Lower leg skin (tissue), 4 donors: ENCODE data around the gene POLR3F. TPM values are rescaled to one million over a fixed set of nuclear protein-coding genes. Genes with fewer than 3 reads are reported as not detected.
"Not testable (repeated sequence)": the region's sequence is repeated elsewhere in the genome, so short reads cannot be mapped to it uniquely, and the experiment has no call there.

Source experiments
- DNase-seq, 2 donors: peaks; one replicate each; pipeline ENCODE4 v3.0.0-alpha.2; 2019; ENCODE audit warnings: low spot score in 2 of 2
- H3K4me3 ChIP-seq: fragments of 200-600 bp; sonication (generic); 2 replicates; pipeline ENCODE4 v1.5.1; 2017; ENCODE audit warnings: mild to moderate bottlenecking, low read depth; ENCODE audit not compliant: poor library complexity, severe bottlenecking
- POLR2A ChIP-seq, 2 donors: fragments of 450-650 bp; IDR thresholded peaks; one replicate each; pipeline ENCODE4 v1.6.1; 2016 to 2017; ENCODE audit warnings: antibody characterized with exemption in 2 of 2, mild to moderate bottlenecking in 1 of 2, moderate library complexity in 1 of 2
- WGBS, 2 donors: methylation state at CpG; one replicate each; pipeline ENCODE4 v1.1.5; 2018; 5-methylcytosine and 5-hydroxymethylcytosine counted together
- intact Hi-C: fragments of 100-400 bp; cut with DNase I; formaldehyde crosslinking; loops from one replicate; pipeline ENCODE4 v1.15.0; 2023; ENCODE audit warnings: low total_unique reads
- total RNA-seq, 4 donors: library from RNA; depleted of rRNA; stranded (reverse); fragments of >200 nt; gene quantifications; one replicate each; pipeline ENCODE4 v1.1.0, GENCODE V29; 2016
- TF ChIP-seq, protein P1 (sequence below), 3 donors: fragments of 450-650 bp; IDR thresholded peaks; one replicate each; pipeline ENCODE4 v1.5.1; 2016; ENCODE audit warnings: antibody characterized with exemption in 3 of 3, mild to moderate bottlenecking in 3 of 3, moderate library complexity in 2 of 3

Gene POLR3F
- total RNA-seq, 4 donors from 2014 or later = 5.3 to 10.6 (median 8.7) TPM

DNA sequence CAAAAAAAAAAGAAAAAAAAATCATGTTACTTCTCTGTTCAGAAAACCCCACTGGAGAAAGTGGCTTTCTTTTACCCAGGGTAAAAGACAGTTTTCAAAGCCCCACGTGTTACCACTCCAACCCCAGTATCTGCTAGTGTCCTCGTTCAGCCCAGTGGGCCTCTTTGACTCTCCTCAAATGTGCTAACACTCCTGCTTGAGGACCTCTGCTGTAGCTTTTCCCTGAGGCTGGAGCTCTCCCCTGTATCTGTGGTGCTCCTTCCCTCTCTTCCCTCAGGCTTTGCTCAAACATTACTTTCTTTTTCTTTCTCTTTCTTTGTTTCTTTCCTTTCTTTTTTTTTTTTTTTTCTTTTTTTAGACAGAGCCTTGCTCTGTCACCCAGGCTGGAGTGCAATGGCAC lies 55.9 kb downstream of the POLR3F start:
- intact Hi-C loops = no loop called here
- 93 to 94% methylated on average over 2 of the region's 2 CpGs for WGBS, 2 donors
- TF ChIP-seq, protein P1, sequence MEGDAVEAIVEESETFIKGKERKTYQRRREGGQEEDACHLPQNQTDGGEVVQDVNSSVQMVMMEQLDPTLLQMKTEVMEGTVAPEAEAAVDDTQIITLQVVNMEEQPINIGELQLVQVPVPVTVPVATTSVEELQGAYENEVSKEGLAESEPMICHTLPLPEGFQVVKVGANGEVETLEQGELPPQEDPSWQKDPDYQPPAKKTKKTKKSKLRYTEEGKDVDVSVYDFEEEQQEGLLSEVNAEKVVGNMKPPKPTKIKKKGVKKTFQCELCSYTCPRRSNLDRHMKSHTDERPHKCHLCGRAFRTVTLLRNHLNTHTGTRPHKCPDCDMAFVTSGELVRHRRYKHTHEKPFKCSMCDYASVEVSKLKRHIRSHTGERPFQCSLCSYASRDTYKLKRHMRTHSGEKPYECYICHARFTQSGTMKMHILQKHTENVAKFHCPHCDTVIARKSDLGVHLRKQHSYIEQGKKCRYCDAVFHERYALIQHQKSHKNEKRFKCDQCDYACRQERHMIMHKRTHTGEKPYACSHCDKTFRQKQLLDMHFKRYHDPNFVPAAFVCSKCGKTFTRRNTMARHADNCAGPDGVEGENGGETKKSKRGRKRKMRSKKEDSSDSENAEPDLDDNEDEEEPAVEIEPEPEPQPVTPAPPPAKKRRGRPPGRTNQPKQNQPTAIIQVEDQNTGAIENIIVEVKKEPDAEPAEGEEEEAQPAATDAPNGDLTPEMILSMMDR (IDR thresholded peaks at IDR 0.05) = no peak
- no peak for TF ChIP-seq POLR2A (IDR thresholded peaks at IDR 0.05)

DNA sequence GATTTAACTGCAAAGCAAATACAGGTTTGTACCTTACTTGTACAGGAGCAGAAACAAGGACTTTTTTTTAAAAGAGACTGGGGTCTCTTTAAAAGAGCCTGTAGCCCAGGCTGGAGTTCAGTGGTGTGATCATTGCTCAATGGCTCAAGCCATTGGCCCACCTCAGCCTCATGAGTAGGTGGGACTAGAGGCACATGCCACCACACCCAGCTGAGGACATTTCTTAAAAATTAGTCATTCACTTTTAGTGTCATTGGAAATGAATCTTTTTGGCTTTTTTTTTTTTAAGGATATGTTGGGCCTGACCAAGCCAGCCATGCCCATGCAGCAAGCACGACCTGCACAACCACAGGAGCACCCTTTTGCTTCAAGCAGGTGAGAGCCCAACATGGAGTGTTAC lies 57.5 kb downstream of the POLR3F start:
- intact Hi-C loops = no loop called here
- WGBS, 2 donors = 80 to 87% methylated on average over 1 of the region's 1 CpG
- no peak for DNase-seq
- H3K4me3 ChIP-seq = no peak overlapping the region
- TF ChIP-seq, protein P1 (IDR thresholded peaks at IDR 0.05) = no peak
- no peak for TF ChIP-seq POLR2A (IDR thresholded peaks at IDR 0.05)

More for the DNA sequence above, 55.9 kb downstream of the POLR3F start:
- H3K4me3 ChIP-seq = no peak overlapping the region
- no peak for DNase-seq

DNA sequence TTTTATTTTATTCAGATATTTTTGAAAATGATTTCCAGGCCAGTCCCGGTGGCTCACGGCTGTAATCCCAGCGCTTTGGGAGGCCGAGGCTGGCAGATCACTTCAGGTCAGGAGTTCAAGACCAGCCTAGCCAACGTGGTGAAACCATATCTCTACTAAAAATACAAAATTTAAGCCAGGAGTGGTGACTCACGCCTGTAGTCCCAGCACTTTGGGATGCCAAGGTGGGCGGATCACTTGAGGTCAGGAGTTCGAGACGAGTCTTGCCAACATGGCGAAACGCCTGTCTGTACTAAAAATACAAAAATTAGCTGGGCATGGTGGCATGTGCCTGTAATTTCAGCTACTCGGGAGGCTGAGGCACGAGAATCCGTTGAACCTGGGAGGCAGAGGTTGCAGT lies 59.6 kb downstream of the POLR3F start:
- DNase-seq, H3K4me3 ChIP-seq, intact Hi-C loops: not testable (repeated sequence)
- WGBS, 2 donors = 81 to 82% methylated on average over 14 of the region's 14 CpGs

DNA sequence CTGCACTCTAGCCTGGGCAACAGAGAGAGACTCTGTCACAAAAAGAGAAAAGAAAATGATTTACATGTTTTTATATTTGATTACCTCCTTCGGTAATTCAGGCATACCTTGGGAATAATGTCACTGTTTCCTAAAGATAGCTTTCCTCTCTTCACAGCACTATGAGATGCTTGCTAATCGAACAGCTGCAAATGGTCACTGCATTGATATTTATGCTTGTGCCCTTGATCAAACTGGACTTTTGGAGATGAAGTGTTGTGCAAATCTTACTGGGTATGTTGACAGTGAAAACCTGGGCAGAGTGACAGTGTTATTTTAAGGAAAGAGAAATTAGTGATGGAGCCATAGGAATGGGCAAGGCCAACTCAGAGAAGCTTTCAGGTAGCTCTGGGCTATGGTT lies 60.1 kb downstream of the POLR3F start:
- WGBS, 2 donors = 94% methylated on average over 2 of the region's 2 CpGs
- H3K4me3 ChIP-seq = no peak overlapping the region
- TF ChIP-seq, protein P1 (IDR thresholded peaks at IDR 0.05) = no peak
- no peak for TF ChIP-seq POLR2A (IDR thresholded peaks at IDR 0.05)
- no peak for DNase-seq
- intact Hi-C loops = no loop called here

DNA sequence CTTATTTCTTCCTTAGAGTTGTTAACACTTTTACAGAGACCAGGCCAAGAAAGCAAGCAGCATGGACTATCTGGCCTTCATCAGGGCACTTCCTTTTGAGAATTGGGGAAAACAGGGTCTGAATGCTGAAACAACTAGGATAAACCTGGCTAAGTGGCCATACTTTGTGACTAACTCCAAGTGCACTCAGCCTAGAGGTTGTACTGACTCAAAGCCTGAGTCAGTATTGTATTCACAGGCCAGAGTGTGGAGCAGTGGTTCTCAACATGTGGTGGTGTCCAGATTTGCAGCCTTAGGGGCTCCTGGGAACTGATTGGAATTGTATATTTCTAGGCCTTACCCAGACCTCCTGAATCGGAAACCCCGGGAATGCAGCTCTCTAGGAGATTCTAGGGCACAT lies 60.6 kb downstream of the POLR3F start:
- no peak for DNase-seq
- intact Hi-C loops = no loop called here
- no peak for TF ChIP-seq POLR2A (IDR thresholded peaks at IDR 0.05)
- TF ChIP-seq, protein P1 (IDR thresholded peaks at IDR 0.05) = no peak
- whole genome bisulfite sequencing, 2 donors = 93 to 94% methylated on average over 2 of the region's 2 CpGs
- no peak overlapping the region for H3K4me3 ChIP-seq

DNA sequence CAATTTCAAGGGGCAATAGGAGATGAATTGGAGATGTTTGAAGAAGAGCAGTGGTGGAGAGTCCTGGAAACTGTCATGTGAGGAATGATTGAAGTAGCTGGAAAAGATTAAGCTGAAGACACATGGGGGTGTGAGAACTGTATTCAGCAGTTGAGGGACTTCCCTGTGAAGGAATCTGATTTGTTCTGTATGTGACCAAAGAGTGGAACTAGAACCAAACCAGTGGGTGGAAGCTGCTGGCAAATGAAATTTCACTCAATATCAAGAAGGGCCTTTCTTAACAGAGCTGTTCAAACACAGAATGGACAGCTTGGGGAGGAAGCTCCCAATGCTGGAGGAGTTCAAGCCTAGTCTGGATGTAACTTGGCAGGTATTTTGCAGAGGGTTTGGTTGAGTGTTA lies 61.9 kb downstream of the POLR3F start:
- no peak overlapping the region for H3K4me3 ChIP-seq
- no peak for TF ChIP-seq POLR2A (IDR thresholded peaks at IDR 0.05)
- TF ChIP-seq, protein P1 (IDR thresholded peaks at IDR 0.05) = no peak
- DNase-seq = no peak
- intact Hi-C loops = no loop called here
